HepG2 (cell line): ENCODE measurements around the gene NRL. TPM values are rescaled to one million over a fixed set of nuclear protein-coding genes. Genes with fewer than 3 reads are reported as not detected.
A peak's percentile ranks its signal among the peaks of the same experiment; 100 is the strongest.

Experiments
- FOXO4 ChIP-seq: sonication (generic); formaldehyde crosslinking; conservative IDR thresholded peaks from 2 replicates; pipeline ENCODE4 v1.8.1; 2023; ENCODE audit warnings: missing genetic modification reagents
- HNRNPUL1 ChIP-seq: fragments of 200-400 bp; formaldehyde crosslinking; IDR thresholded peaks from 2 replicates; pipeline ENCODE4 v1.6.1; 2017; ENCODE audit warnings: low read depth, mild to moderate bottlenecking, low read length, moderate library complexity
- KAT8 ChIP-seq: IDR thresholded peaks from 2 replicates; pipeline ENCODE4 v1.6.1; 2016; ENCODE audit warnings: missing genetic modification reagents, missing compliant biosample characterization
- KLF13 ChIP-seq: sonication (generic); formaldehyde crosslinking; IDR thresholded peaks from 2 replicates; pipeline ENCODE4 v1.4.0; 2020; ENCODE audit warnings: mild to moderate bottlenecking, missing genetic modification reagents
- KMT2A ChIP-seq: sonication (generic); formaldehyde crosslinking; IDR thresholded peaks from 2 replicates; pipeline ENCODE4 v1.4.0; 2020; ENCODE audit warnings: missing genetic modification reagents
- LBX2 ChIP-seq: sonication (generic); formaldehyde crosslinking; IDR thresholded peaks from 2 replicates; pipeline ENCODE4 v1.5.0; 2020; ENCODE audit warnings: missing genetic modification reagents, mild to moderate bottlenecking, borderline replicate concordance
- MBNL3 ChIP-seq: fragments of 250-450 bp; sonication (Bioruptor Pico); conservative IDR thresholded peaks from 2 replicates; pipeline ENCODE4 v1.8.0; 2022; ENCODE audit warnings: mild to moderate bottlenecking, inconsistent platforms
- MIER3 ChIP-seq: IDR thresholded peaks from 2 replicates; pipeline ENCODE4 v1.6.1; 2016; ENCODE audit warnings: missing compliant biosample characterization, borderline replicate concordance
- MYPOP ChIP-seq: sonication (generic); formaldehyde crosslinking; IDR thresholded peaks from 2 replicates; pipeline ENCODE4 v1.8.1; 2023; ENCODE audit warnings: mild to moderate bottlenecking, moderate library complexity, missing genetic modification reagents
- NPAS2 ChIP-seq: sonication (generic); formaldehyde crosslinking; IDR thresholded peaks from 2 replicates; pipeline ENCODE4 v1.8.0; 2022; ENCODE audit warnings: mild to moderate bottlenecking, missing genetic modification reagents, borderline replicate concordance
- PAWR ChIP-seq: sonication (generic); formaldehyde crosslinking; IDR thresholded peaks from 2 replicates; pipeline ENCODE4 v1.4.0; 2020; ENCODE audit warnings: missing genetic modification reagents, mild to moderate bottlenecking, borderline replicate concordance
- RBAK ChIP-seq: sonication (generic); formaldehyde crosslinking; IDR thresholded peaks from 2 replicates; pipeline ENCODE4 v1.5.1; 2020; ENCODE audit warnings: mild to moderate bottlenecking, missing genetic modification reagents
- REXO4 ChIP-seq: sonication (generic); formaldehyde crosslinking; IDR thresholded peaks from 2 replicates; pipeline ENCODE4 v1.8.0; 2022; ENCODE audit warnings: missing genetic modification reagents, mild to moderate bottlenecking, borderline replicate concordance
- SSRP1 ChIP-seq: IDR thresholded peaks from 2 replicates; pipeline ENCODE4 v1.6.1; 2016; ENCODE audit warnings: control low read depth
- TCF12 ChIP-seq, 2 experiments: fragments of 450-650 bp in 1 of 2; sonication (generic) in 1 of 2; formaldehyde crosslinking in 1 of 2; IDR thresholded peaks; 2 replicates each; pipeline versions ENCODE4 v1.6.1 to v1.8.0; 2017 to 2022; ENCODE audit warnings: antibody characterized with exemption in 1 of 2, mild to moderate bottlenecking in 1 of 2, missing genetic modification reagents in 1 of 2, moderate library complexity in 1 of 2
- U2AF1 ChIP-seq: fragments of 200-400 bp; formaldehyde crosslinking; optimal IDR thresholded peaks from 2 replicates; pipeline ENCODE3; 2017; ENCODE audit warnings: mild to moderate bottlenecking, low read depth, low read length
- ZFP82 ChIP-seq: sonication (generic); formaldehyde crosslinking; IDR thresholded peaks from 2 replicates; pipeline ENCODE4 v1.5.1; 2020; ENCODE audit warnings: mild to moderate bottlenecking, missing genetic modification reagents, borderline replicate concordance
- ZNF121 ChIP-seq: sonication (generic); formaldehyde crosslinking; IDR thresholded peaks from 2 replicates; pipeline ENCODE4 v1.5.0; 2020; ENCODE audit warnings: mild to moderate bottlenecking, missing genetic modification reagents
- ZNF17 ChIP-seq: sonication (generic); formaldehyde crosslinking; IDR thresholded peaks from 2 replicates; pipeline ENCODE4 v1.5.0; 2020; ENCODE audit warnings: mild to moderate bottlenecking, missing genetic modification reagents
- ZNF275 ChIP-seq: sonication (generic); formaldehyde crosslinking; IDR thresholded peaks from 2 replicates; pipeline ENCODE4 v1.8.0; 2022; ENCODE audit warnings: missing genetic modification reagents, mild to moderate bottlenecking, inconsistent platforms, borderline replicate concordance
- ZNF546 ChIP-seq: sonication (generic); formaldehyde crosslinking; conservative IDR thresholded peaks from 2 replicates; pipeline ENCODE4 v1.8.1; 2023; ENCODE audit warnings: mild to moderate bottlenecking, missing genetic modification reagents
- ZNF558 ChIP-seq: sonication (generic); formaldehyde crosslinking; IDR thresholded peaks from 2 replicates; pipeline ENCODE4 v1.9.0; 2022; ENCODE audit warnings: mild to moderate bottlenecking, missing genetic modification reagents, borderline replicate concordance
- ZNF614 ChIP-seq: IDR thresholded peaks from 2 replicates; pipeline ENCODE4 v1.6.1; 2018; ENCODE audit warnings: missing biosample characterization, missing genetic modification reagents, inconsistent platforms, borderline replicate concordance
- ZNF749 ChIP-seq: sonication (generic); formaldehyde crosslinking; IDR thresholded peaks from 2 replicates; pipeline ENCODE4 v1.8.0; 2022; ENCODE audit warnings: mild to moderate bottlenecking, missing genetic modification reagents, moderate library complexity, borderline replicate concordance
- ZNF775 ChIP-seq: sonication (generic); formaldehyde crosslinking; IDR thresholded peaks from 2 replicates; pipeline ENCODE4 v1.4.0; 2020; ENCODE audit warnings: missing genetic modification reagents, mild to moderate bottlenecking, moderate library complexity, borderline replicate concordance
- ZSCAN21 ChIP-seq: sonication (generic); formaldehyde crosslinking; IDR thresholded peaks from 2 replicates; pipeline ENCODE4 v1.8.0; 2022; ENCODE audit warnings: mild to moderate bottlenecking, missing genetic modification reagents, moderate library complexity, borderline replicate concordance
- polyA plus RNA-seq, 8 experiments: library from polyadenylated mRNA; depleted of rRNA in 3 of 8; stranded (reverse) in 7 of 8; unstranded in 1 of 8; fragments of >200 nt; fragmentation: Illumina TruSeq in 4 of 8; extraction: Trizol in 4 of 8; gene quantifications; 2 replicates each; pipeline versions ENCODE4 v1.2.1 to v1.2.3, GENCODE V29; 2011 to 2016; ENCODE audit warnings: low read depth in 4 of 8, missing spikeins in 1 of 8, mixed read lengths in 1 of 8; ENCODE audit not compliant: insufficient read depth in 1 of 8
- total RNA-seq, 5 experiments: library from RNA; depleted of rRNA; stranded (reverse); fragments of >200 nt; fragmentation: Illumina TruSeq; extraction: Trizol; gene quantifications; 2 replicates each; pipeline ENCODE4 v1.2.3, GENCODE V29; 2016; ENCODE audit warnings: low read depth in 1 of 5

Gene NRL
- total and polyA plus RNA-seq, 2 of the 13 experiments (the other 11 are each of a cell fraction or from before 2014, with no cell fraction given), result 2.5 to 4.7 TPM

GRCh38 chr14:24052656-24053547 is 61.8 kb downstream of the NRL start (continued):
- no peak for TF ChIP-seq ZNF775 (CRISPR knock-in tag)
- no peak for TF ChIP-seq LBX2
- TF ChIP-seq ZNF749 (CRISPR knock-in tag), result peak; percentile 43; the same call in 1 of the 2 replicates
- no peak for TF ChIP-seq HNRNPUL1
- TF ChIP-seq SSRP1 (CRISPR knock-in tag), result no peak
- no peak for TF ChIP-seq TCF12 (IDR thresholded peaks at IDR 0.05)
- no peak for TF ChIP-seq TCF12 (CRISPR knock-in tag; IDR thresholded peaks at IDR 0.05)
- no peak for TF ChIP-seq ZNF121
- TF ChIP-seq ZNF558 (CRISPR knock-in tag), result no peak
- TF ChIP-seq ZNF17, result no peak
- TF ChIP-seq KMT2A (CRISPR knock-in tag), result no peak
- TF ChIP-seq MYPOP (CRISPR knock-in tag), result no peak
- TF ChIP-seq ZSCAN21 (CRISPR knock-in tag), result no peak
- TF ChIP-seq KLF13 (CRISPR knock-in tag), result no peak
- no peak for TF ChIP-seq ZFP82 (CRISPR knock-in tag)
- no peak; the same call in 1 of the 2 replicates for TF ChIP-seq ZNF546 (CRISPR knock-in tag)
- TF ChIP-seq ZNF275, result 0 out of 2 replicates have a peak, but pooled peaks have one; percentile 23
- TF ChIP-seq REXO4 (CRISPR knock-in tag), result 0 out of 2 replicates have a peak, but pooled peaks have one; percentile 68
- TF ChIP-seq ZNF614 (CRISPR knock-in tag), result no peak
- TF ChIP-seq MIER3 (CRISPR knock-in tag), result no peak; the same call in 1 of the 2 replicates
- peak; percentile 95 for TF ChIP-seq FOXO4 (CRISPR knock-in tag)
- TF ChIP-seq NPAS2 (CRISPR knock-in tag), result no peak
- TF ChIP-seq PAWR, result no peak
- TF ChIP-seq KAT8, result no peak
- TF ChIP-seq MBNL3 (CRISPR knock-in tag), result no peak
- no peak for TF ChIP-seq RBAK (CRISPR knock-in tag)
- TF ChIP-seq U2AF1, result no peak
